Astrocyte (in vitro differentiated cells and primary cell): ENCODE measurements around the gene ARHGAP26. TPM values are rescaled to one million over a fixed set of nuclear protein-coding genes. Genes with fewer than 3 reads are reported as not detected.

Experiments
- DNase-seq: peaks from one replicate; pipeline ENCODE4 v3.0.0-alpha.2; 2010; ENCODE audit warnings: low read depth
- FAIRE-seq: peaks from 2 replicates; lab custom pipeline; 2011; peaks lifted over from hg19 to GRCh38; lab: Jason Lieb, UNC
- H2AFZ ChIP-seq: 2 replicates; pipeline ENCODE4 v1.6.0; 2012; ENCODE audit warnings: low read depth, low read length, inconsistent platforms
- H3K27ac ChIP-seq: 2 replicates; pipeline ENCODE4 v1.5.1; 2011; ENCODE audit warnings: low read depth, low read length, inconsistent platforms
- H3K27me3 ChIP-seq: 2 replicates; pipeline ENCODE4 v1.6.0; 2011; ENCODE audit warnings: low read length, inconsistent platforms; ENCODE audit not compliant: insufficient read depth
- H3K36me3 ChIP-seq: 2 replicates; pipeline ENCODE4 v1.5.1; 2011; ENCODE audit warnings: low read length, inconsistent platforms; ENCODE audit not compliant: insufficient read depth
- H3K4me1 ChIP-seq: 2 replicates; pipeline ENCODE4 v1.5.1; 2011; ENCODE audit warnings: low read length, inconsistent platforms; ENCODE audit not compliant: insufficient read depth
- H3K4me2 ChIP-seq: 2 replicates; pipeline ENCODE4 v1.6.0; 2012; ENCODE audit warnings: low read length, inconsistent platforms
- H3K4me3 ChIP-seq: 2 replicates; pipeline ENCODE4 v1.5.1; 2011; ENCODE audit warnings: low read depth, mild to moderate bottlenecking, low read length, inconsistent platforms; ENCODE audit not compliant: insufficient read depth
- H3K79me2 ChIP-seq: 2 replicates; pipeline ENCODE4 v1.6.0; 2012; ENCODE audit warnings: mild to moderate bottlenecking, low read length, inconsistent platforms; ENCODE audit not compliant: insufficient read depth
- H3K9ac ChIP-seq: 2 replicates; pipeline ENCODE4 v1.6.0; 2012; ENCODE audit warnings: mild to moderate bottlenecking, low read length, inconsistent platforms
- H3K9me3 ChIP-seq: 2 replicates; pipeline ENCODE4 v1.5.1; 2012; ENCODE audit warnings: low read depth, mild to moderate bottlenecking, low read length, inconsistent platforms; ENCODE audit not compliant: insufficient read depth
- H4K20me1 ChIP-seq: 2 replicates; pipeline ENCODE4 v1.6.0; 2012; ENCODE audit warnings: low read length, inconsistent platforms; ENCODE audit not compliant: insufficient read depth
- H3K27ac Mint-ChIP-seq: one replicate; pipeline ENCODE4 v1.8.0; 2021; ENCODE audit warnings: mild to moderate bottlenecking, mixed read lengths; ENCODE audit not compliant: unreplicated experiment
- H3K27me3 Mint-ChIP-seq: one replicate; pipeline ENCODE4 v1.8.0; 2021; ENCODE audit warnings: low read depth, mixed read lengths; ENCODE audit not compliant: unreplicated experiment
- H3K36me3 Mint-ChIP-seq: one replicate; pipeline ENCODE4 v1.8.0; 2021; ENCODE audit warnings: low read depth, mixed read lengths; ENCODE audit not compliant: unreplicated experiment
- H3K4me1 Mint-ChIP-seq: one replicate; pipeline ENCODE4 v1.8.0; 2021; ENCODE audit warnings: low read depth, mixed read lengths; ENCODE audit not compliant: unreplicated experiment
- H3K4me3 Mint-ChIP-seq: one replicate; pipeline ENCODE4 v1.8.0; 2021; ENCODE audit warnings: mild to moderate bottlenecking, moderate library complexity, mixed read lengths; ENCODE audit not compliant: unreplicated experiment
- H3K9me3 Mint-ChIP-seq: one replicate; pipeline ENCODE4 v1.8.0; 2021; ENCODE audit warnings: mild to moderate bottlenecking, mixed read lengths; ENCODE audit not compliant: unreplicated experiment
- CTCF ChIP-seq: IDR thresholded peaks from 2 replicates; pipeline ENCODE4 v1.5.1; 2011; ENCODE audit warnings: low read depth, mild to moderate bottlenecking, inconsistent platforms, low read length, moderate library complexity; ENCODE audit not compliant: insufficient read depth
- EZH2 ChIP-seq: IDR thresholded peaks from 2 replicates; pipeline ENCODE4 v1.6.1; 2012; ENCODE audit warnings: mild to moderate bottlenecking, low read length, inconsistent platforms; ENCODE audit not compliant: insufficient read depth
- total RNA-seq: library from RNA; stranded (reverse); gene quantifications from 2 replicates; pipeline ENCODE4 v1.2.1, GENCODE V29; 2021

The ARHGAP26 gene
- total RNA-seq, 1 donor from 2014 or later = 5.6 TPM

GRCh38 chr5:142852416-142853198 is 82.4 kb downstream of the ARHGAP26 start:
- no peak for DNase-seq
- no peak overlapping the region for H3K4me2 ChIP-seq
- no peaks in the 10 kb centered on the region for H3K36me3 ChIP-seq
- H3K27ac ChIP-seq = no peak overlapping the region
- no peaks in the 10 kb centered on the region for H3K9me3 ChIP-seq
- Mint-ChIP-seq H3K27ac (no peak overlapping the region), H3K4me1 (peaks cover 20% of the 10 kb centered on the region), H3K4me3 (no peak overlapping the region), H3K27me3 (no peaks in the 10 kb centered on the region), H3K9me3 (peaks cover 11% of the 10 kb centered on the region), H3K36me3 (no peaks in the 10 kb centered on the region)
- peaks cover 3% of the 10 kb centered on the region for H3K4me1 ChIP-seq
- H4K20me1 ChIP-seq = no peaks in the 10 kb centered on the region
- H2AFZ ChIP-seq = no peak overlapping the region
- no peaks in the 10 kb centered on the region for H3K27me3 ChIP-seq
- TF ChIP-seq EZH2 (no peak), CTCF (no peak)
- no peak overlapping the region for H3K9ac ChIP-seq
- no peak for FAIRE-seq
- no peaks in the 10 kb centered on the region for H3K79me2 ChIP-seq
- H3K4me3 ChIP-seq = no peak overlapping the region

GRCh38 chr5:142853682-142854081 is 83.5 kb downstream of the ARHGAP26 start:
- no peaks in the 10 kb centered on the region for H3K27me3 Mint-ChIP-seq
- no peaks in the 10 kb centered on the region for H3K36me3 ChIP-seq
- no peaks in the 10 kb centered on the region for H3K9me3 ChIP-seq
- H3K4me3 Mint-ChIP-seq = no peak overlapping the region
- no peak overlapping the region for H3K27ac Mint-ChIP-seq
- H3K27me3 ChIP-seq = no peaks in the 10 kb centered on the region
- peaks cover 13% of the 10 kb centered on the region for H3K4me1 Mint-ChIP-seq
- no peaks in the 10 kb centered on the region for H4K20me1 ChIP-seq
- no peak overlapping the region for H2AFZ ChIP-seq
- DNase-seq (no peak), FAIRE-seq (no peak)
- H3K27ac ChIP-seq = no peak overlapping the region
- H3K9me3 Mint-ChIP-seq = peaks cover 10% of the 10 kb centered on the region
- no peak overlapping the region for H3K4me3 ChIP-seq
- TF ChIP-seq CTCF (no peak), EZH2 (no peak)
- H3K4me1 ChIP-seq = no peaks in the 10 kb centered on the region
- no peaks in the 10 kb centered on the region for H3K79me2 ChIP-seq
- H3K4me2 ChIP-seq = no peak overlapping the region
- H3K9ac ChIP-seq = no peak overlapping the region
- no peaks in the 10 kb centered on the region for H3K36me3 Mint-ChIP-seq

- Histone ChIP-seq H3K4me1 (no peaks in the 10 kb centered on the region), H3K36me3 (no peaks in the 10 kb centered on the region), H3K4me3 (no peak overlapping the region), H3K27ac (no peak overlapping the region), H3K79me2 (no peaks in the 10 kb centered on the region), H2AFZ (no peak overlapping the region), H4K20me1 (no peaks in the 10 kb centered on the region), H3K27me3 (no peaks in the 10 kb centered on the region), H3K4me2 (no peak overlapping the region), H3K9me3 (no peaks in the 10 kb centered on the region), H3K9ac (no peak overlapping the region)
- TF ChIP-seq CTCF (no peak), EZH2 (no peak)
- Mint-ChIP-seq H3K36me3 (no peaks in the 10 kb centered on the region), H3K4me3 (no peak overlapping the region), H3K27me3 (peaks cover 2% of the 10 kb centered on the region), H3K27ac (no peak overlapping the region), H3K9me3 (peaks cover 7% of the 10 kb centered on the region), H3K4me1 (peaks cover 9% of the 10 kb centered on the region)
- FAIRE-seq (no peak), DNase-seq (no peak)
Observed at GRCh38 chr5:142856269-142856782, 86.1 kb downstream of the ARHGAP26 start.
